Brain microvascular endothelial cell (primary cell): ENCODE data around the gene CAPN8.

Experiments used
- DNase-seq: peaks from one replicate; pipeline ENCODE4 v3.0.0-alpha.2; 2020
- H3K27ac ChIP-seq: fragments of 250-450 bp; sonication (Bioruptor Pico); 2 replicates; pipeline ENCODE4 v1.5.1; 2020; ENCODE audit warnings: mild to moderate bottlenecking, moderate library complexity
- H3K27me3 ChIP-seq: fragments of 250-450 bp; sonication (Bioruptor Pico); replicated peaks from 2 replicates; pipeline ENCODE4 v1.5.1; 2020; ENCODE audit warnings: mild to moderate bottlenecking
- H3K36me3 ChIP-seq: fragments of 250-450 bp; sonication (Bioruptor Pico); replicated peaks from 2 replicates; pipeline ENCODE4 v1.5.1; 2020; ENCODE audit warnings: mild to moderate bottlenecking
- H3K4me3 ChIP-seq: 2 replicates; pipeline ENCODE4 v1.5.1; 2011; ENCODE audit warnings: low read depth, mild to moderate bottlenecking, control low read depth, low read length, moderate library complexity
- in situ Hi-C: cut with HindIII; loops from 2 replicates; pipeline ENCODE4 v1.10.0; 2017; ENCODE audit warnings: low sequenced_read_pairs, low pct_ligation_motif_present
- TF ChIP-seq, protein P1 (sequence below): IDR thresholded peaks from 2 replicates; pipeline ENCODE4 v1.5.1; 2011; ENCODE audit warnings: low read depth, mild to moderate bottlenecking, moderate library complexity, low read length, control low read depth, inconsistent platforms; ENCODE audit errors: missing control alignments

CAPN8 gene

DNA sequence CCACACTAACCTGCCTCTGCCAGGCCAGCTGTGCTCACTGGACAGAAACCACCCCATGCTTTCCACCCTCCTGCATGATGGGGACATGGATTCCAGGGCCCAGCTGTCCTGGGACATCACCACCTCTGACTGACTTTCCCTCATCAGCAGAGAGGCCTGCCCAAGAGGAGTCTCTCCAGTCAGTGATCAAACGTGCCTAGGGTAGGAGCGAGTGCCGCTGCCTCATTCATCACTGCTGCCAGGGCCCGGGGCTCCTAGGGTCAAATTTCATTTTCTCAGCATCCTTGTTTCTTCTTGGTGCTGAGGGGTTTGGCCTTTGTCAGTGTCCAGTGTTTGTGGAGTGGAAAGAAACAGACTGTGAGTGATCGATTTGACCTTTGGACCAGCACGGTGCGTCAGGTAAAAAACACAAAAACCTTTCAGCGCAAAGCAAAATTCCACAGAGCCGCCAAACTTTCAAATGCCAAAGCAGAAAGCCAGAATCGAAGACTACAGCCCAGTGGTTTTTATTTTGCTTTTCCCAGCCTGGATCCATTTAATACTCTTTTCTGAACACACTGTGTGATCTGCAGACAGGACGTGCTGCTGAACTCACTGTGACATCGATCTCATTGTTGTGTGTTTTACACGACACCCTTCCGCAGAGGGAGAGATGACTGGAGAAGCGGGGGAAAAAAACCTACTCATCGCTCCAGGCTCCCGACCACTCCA is 43.2 kb downstream of the CAPN8 start:
- H3K27me3 ChIP-seq: no peaks in the 10 kb centered on the region
- no peaks in the 10 kb centered on the region for H3K36me3 ChIP-seq
- H3K4me3 ChIP-seq: no peak overlapping the region
- in situ Hi-C loops: no loop called here
- TF ChIP-seq, protein P1, sequence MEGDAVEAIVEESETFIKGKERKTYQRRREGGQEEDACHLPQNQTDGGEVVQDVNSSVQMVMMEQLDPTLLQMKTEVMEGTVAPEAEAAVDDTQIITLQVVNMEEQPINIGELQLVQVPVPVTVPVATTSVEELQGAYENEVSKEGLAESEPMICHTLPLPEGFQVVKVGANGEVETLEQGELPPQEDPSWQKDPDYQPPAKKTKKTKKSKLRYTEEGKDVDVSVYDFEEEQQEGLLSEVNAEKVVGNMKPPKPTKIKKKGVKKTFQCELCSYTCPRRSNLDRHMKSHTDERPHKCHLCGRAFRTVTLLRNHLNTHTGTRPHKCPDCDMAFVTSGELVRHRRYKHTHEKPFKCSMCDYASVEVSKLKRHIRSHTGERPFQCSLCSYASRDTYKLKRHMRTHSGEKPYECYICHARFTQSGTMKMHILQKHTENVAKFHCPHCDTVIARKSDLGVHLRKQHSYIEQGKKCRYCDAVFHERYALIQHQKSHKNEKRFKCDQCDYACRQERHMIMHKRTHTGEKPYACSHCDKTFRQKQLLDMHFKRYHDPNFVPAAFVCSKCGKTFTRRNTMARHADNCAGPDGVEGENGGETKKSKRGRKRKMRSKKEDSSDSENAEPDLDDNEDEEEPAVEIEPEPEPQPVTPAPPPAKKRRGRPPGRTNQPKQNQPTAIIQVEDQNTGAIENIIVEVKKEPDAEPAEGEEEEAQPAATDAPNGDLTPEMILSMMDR: no peak
- no peak for DNase-seq
- H3K27ac ChIP-seq: no peak overlapping the region

GRCh38 chr1:223621312-223621734 is 44.2 kb downstream of the CAPN8 start:
- no peak overlapping the region for H3K4me3 ChIP-seq
- DNase-seq: no peak
- no peaks in the 10 kb centered on the region for H3K36me3 ChIP-seq
- H3K27me3 ChIP-seq: no peaks in the 10 kb centered on the region
- H3K27ac ChIP-seq: no peak overlapping the region
- TF ChIP-seq, protein P1: no peak
- in situ Hi-C loops: no loop called here

DNA sequence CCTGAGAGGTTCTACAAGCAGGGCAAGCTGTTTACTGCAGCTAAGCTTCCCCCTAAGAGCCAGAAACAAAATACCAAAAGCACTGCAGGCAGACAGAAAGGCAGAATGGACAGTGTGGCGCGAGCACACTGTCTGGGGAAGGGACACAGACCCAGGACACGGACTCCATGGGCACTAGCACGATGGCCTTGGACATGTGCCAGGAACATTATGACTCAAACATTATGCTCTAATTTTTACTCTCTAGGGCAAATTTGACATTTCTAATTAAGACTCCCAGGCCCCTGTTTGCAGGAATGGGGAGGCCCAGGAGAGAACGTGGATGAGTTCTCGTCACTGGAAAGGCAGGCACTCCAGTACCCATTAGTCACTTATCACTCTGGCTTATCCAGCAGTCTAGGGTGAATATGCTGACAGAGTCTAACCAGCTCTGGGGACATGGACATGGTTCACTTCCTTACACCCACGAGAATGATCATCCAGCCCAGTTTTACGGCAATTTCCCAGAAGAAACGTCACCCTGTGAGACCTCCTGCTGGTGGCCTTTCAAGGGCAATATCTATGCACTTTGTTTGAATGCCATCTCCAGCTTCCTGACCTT is 45.1 kb downstream of the CAPN8 start:
- TF ChIP-seq, protein P1: no peak
- DNase-seq: no peak
- in situ Hi-C loops: no loop called here
- Histone ChIP-seq H3K36me3 (no peaks in the 10 kb centered on the region), H3K4me3 (no peak overlapping the region), H3K27me3 (no peaks in the 10 kb centered on the region), H3K27ac (no peak overlapping the region)

- in situ Hi-C loops: no loop called here
- no peak overlapping the region for H3K4me3 ChIP-seq
- H3K36me3 ChIP-seq: no peaks in the 10 kb centered on the region
- no peaks in the 10 kb centered on the region for H3K27me3 ChIP-seq
- TF ChIP-seq, protein P1: no peak
- no peak overlapping the region for H3K27ac ChIP-seq
- no peak for DNase-seq
Measured at GRCh38 chr1:223618680-223619079, 46.8 kb downstream of the CAPN8 start.

GRCh38 chr1:223617323-223618070 is 48.0 kb downstream of the CAPN8 start:
- in situ Hi-C loops: no loop called here
- no peaks in the 10 kb centered on the region for H3K36me3 ChIP-seq
- DNase-seq: no peak
- no peak overlapping the region for H3K4me3 ChIP-seq
- H3K27ac ChIP-seq: no peak overlapping the region
- TF ChIP-seq, protein P1: no peak
- no peaks in the 10 kb centered on the region for H3K27me3 ChIP-seq
